HCT116 (cell line): ENCODE results near the gene DUSP16. TPM values are rescaled to one million over a fixed set of nuclear protein-coding genes. Genes with fewer than 3 reads are reported as not detected.

Source experiments
- ATAC-seq: fragments of 200-7000 bp; cut with Tn5 transposase; 2 replicates; pipeline ENCODE4 v1.9.1; 2020; ENCODE audit warnings: mild to moderate bottlenecking, moderate library complexity
- BruUV-seq: library from RNA; stranded (reverse); fragments of 400-500 nt; replicated peaks from 2 replicates; lab custom pipeline; 2021; lab: Mats Ljungman, UMichigan
- CTCF ChIA-PET: fragments of 300-600 bp; sonication (Branson Sonifier 250); formaldehyde crosslinking; loops from one replicate; lab custom pipeline; 2021; ENCODE audit warnings: antibody characterized with exemption; lab: Charles Lee
- POLR2A ChIA-PET: fragments of 300-600, 350-600 bp; sonication (Branson Sonifier 250); formaldehyde crosslinking; loops from one replicate; lab custom pipeline; 2021; ENCODE audit warnings: antibody characterized with exemption; lab: Charles Lee
- RAD21 ChIA-PET, 2 experiments: fragments of 300-600 bp; sonication (Branson Sonifier 250); formaldehyde crosslinking; loops; one replicate each; lab custom pipeline; 2023; ENCODE audit warnings: low total read pairs in 2 of 2; ENCODE audit not compliant: uncharacterized antibody in 2 of 2, unreplicated experiment in 2 of 2, low non-redundant PET in 1 of 2; lab: Charles Lee
- DNase-seq: peaks from one replicate; pipeline ENCODE4 v3.0.0-alpha.2; 2010; ENCODE audit warnings: low read depth, low spot score
- H2AFZ ChIP-seq: fragments of 200-600 bp; shearing (Covaris generic), sonication (generic); 2 replicates; pipeline ENCODE4 v1.6.1; 2017; ENCODE audit warnings: low read depth, mixed run types, mixed read lengths, antibody characterized with exemption, low read length; ENCODE audit not compliant: poor library complexity, severe bottlenecking
- H3K27ac ChIP-seq: 2 replicates; pipeline ENCODE4 v1.5.1; 2012; ENCODE audit warnings: low read depth, low read length
- H3K27me3 ChIP-seq: fragments of 200-600 bp; sonication (generic); 2 replicates; pipeline ENCODE4 v1.6.1; 2016; ENCODE audit warnings: mixed run types, low read length, mixed read lengths; ENCODE audit not compliant: insufficient read depth
- H3K36me3 ChIP-seq, 2 experiments: fragments of 200-500 bp in 1 of 2; fragments of 200-600 bp in 1 of 2; sonication (Bioruptor generic) in 1 of 2; sonication (generic) in 1 of 2; 2 replicates each; pipeline versions ENCODE4 v1.5.1 to v1.6.1; 2014 to 2016; ENCODE audit warnings: low read length in 2 of 2, inconsistent platforms in 1 of 2, mixed read lengths in 1 of 2, mixed run types in 1 of 2; ENCODE audit not compliant: insufficient read depth in 2 of 2, control insufficient read depth in 1 of 2
- H3K4me1 ChIP-seq, 2 experiments: fragments of 200-600 bp in 1 of 2; sonication (generic) in 1 of 2; 2 replicates each; pipeline versions ENCODE4 v1.5.1 to v1.6.1; 2012 to 2017; ENCODE audit warnings: low read length in 2 of 2, inconsistent platforms in 1 of 2, mild to moderate bottlenecking in 1 of 2, mixed read lengths in 1 of 2, mixed run types in 1 of 2, moderate library complexity in 1 of 2; ENCODE audit not compliant: insufficient read depth in 2 of 2, control insufficient read depth in 1 of 2
- H3K4me2 ChIP-seq: fragments of 200-600 bp; sonication (generic); 2 replicates; pipeline ENCODE4 v1.6.1; 2017; ENCODE audit warnings: mixed run types, low read length, mixed read lengths
- H3K4me3 ChIP-seq, 2 experiments: fragments of 200-600 bp in 1 of 2; sonication (generic) in 1 of 2; replicated peaks in 1 of 2; 2 replicates each; pipeline ENCODE4 v1.5.1; 2011 to 2016; ENCODE audit warnings: low read length in 2 of 2, control low read depth in 1 of 2, low read depth in 1 of 2, mild to moderate bottlenecking in 1 of 2, mixed read lengths in 1 of 2, mixed run types in 1 of 2
- H3K79me2 ChIP-seq: fragments of 200-600 bp; sonication (generic); 2 replicates; pipeline ENCODE4 v1.6.1; 2017; ENCODE audit warnings: mild to moderate bottlenecking, mixed run types, low read length, moderate library complexity, mixed read lengths; ENCODE audit not compliant: insufficient read depth
- H3K9ac ChIP-seq: fragments of 200-600 bp; sonication (generic); 2 replicates; pipeline ENCODE4 v1.6.1; 2016; ENCODE audit warnings: low read length, mixed read lengths
- H3K9me2 ChIP-seq: fragments of 200-600 bp; sonication (generic), shearing (Covaris generic); 2 replicates; pipeline ENCODE4 v1.6.1; 2017; ENCODE audit warnings: mixed run types, mild to moderate bottlenecking, moderate library complexity; ENCODE audit not compliant: insufficient read depth
- H3K9me3 ChIP-seq, 2 experiments: fragments of 200-500 bp in 1 of 2; fragments of 200-600 bp in 1 of 2; sonication (Bioruptor generic) in 1 of 2; sonication (generic) in 1 of 2; 2 replicates each; pipeline ENCODE4 v1.6.1; 2014 to 2017; ENCODE audit warnings: low read length in 2 of 2, mixed read lengths in 2 of 2, inconsistent platforms in 1 of 2, low read depth in 1 of 2, mild to moderate bottlenecking in 1 of 2, mixed run types in 1 of 2, moderate library complexity in 1 of 2; ENCODE audit not compliant: control insufficient read depth in 1 of 2, insufficient read depth in 1 of 2
- H4K20me1 ChIP-seq: fragments of 200-600 bp; sonication (generic), shearing (Covaris generic); 2 replicates; pipeline ENCODE4 v1.6.1; 2017; ENCODE audit warnings: mixed run types, mild to moderate bottlenecking, moderate library complexity; ENCODE audit not compliant: insufficient read depth
- CTCF ChIP-seq, 3 experiments: fragments of 200-600 bp in 1 of 3; sonication (generic) in 1 of 3; IDR thresholded peaks in 2 of 3; conservative IDR thresholded peaks in 1 of 3; 2 replicates each; pipeline ENCODE4 v1.5.1; 2012 to 2017; ENCODE audit warnings: low read depth in 2 of 3, low read length in 2 of 3, antibody characterized with exemption in 1 of 3, borderline replicate concordance in 1 of 3, control low read depth in 1 of 3, mild to moderate bottlenecking in 1 of 3, mixed read lengths in 1 of 3, mixed run types in 1 of 3, moderate library complexity in 1 of 3; ENCODE audit not compliant: insufficient read depth in 1 of 3
- EGR1 ChIP-seq: IDR thresholded peaks from 2 replicates; pipeline ENCODE4 v1.6.1; 2012; ENCODE audit warnings: low read depth
- ELF1 ChIP-seq: IDR thresholded peaks from 2 replicates; pipeline ENCODE4 v1.6.1; 2012; ENCODE audit warnings: low read depth, borderline replicate concordance
- JUND ChIP-seq: IDR thresholded peaks from 2 replicates; pipeline ENCODE4 v1.6.1; 2012
- POLR2A ChIP-seq: IDR thresholded peaks from 2 replicates; pipeline ENCODE4 v1.7.0; 2011; ENCODE audit warnings: borderline replicate concordance; ENCODE audit not compliant: insufficient read depth, insufficient read length; ENCODE audit errors: extremely low read depth
- POLR2AphosphoS5 ChIP-seq: IDR thresholded peaks from 2 replicates; pipeline ENCODE4 v1.6.1; 2011; ENCODE audit warnings: mild to moderate bottlenecking, low read depth, low read length, moderate library complexity
- RAD21 ChIP-seq: IDR thresholded peaks from 2 replicates; pipeline ENCODE4 v1.6.1; 2012; ENCODE audit warnings: low read depth, mild to moderate bottlenecking
- REST ChIP-seq: IDR thresholded peaks from 2 replicates; pipeline ENCODE4 v1.6.1; 2012; ENCODE audit warnings: low read depth
- intact Hi-C: fragments of 100-400 bp; cut with micrococcal nuclease; formaldehyde crosslinking; loops from 2 replicates; pipeline ENCODE4 v1.10.0; 2022
- total RNA-seq: library from RNA; stranded (reverse); gene quantifications from one replicate; pipeline ENCODE4 v1.2.1, GENCODE V29; 2021; ENCODE audit not compliant: unreplicated experiment
- TF ChIP-seq, protein P1 (sequence below): IDR thresholded peaks from 2 replicates; pipeline ENCODE4 v1.6.1; 2012

Gene DUSP16
- total RNA-seq, 1 experiment from 2014 or later = 13.4 TPM

GRCh38 chr12:12460935-12461922 lies 101.4 kb downstream of the DUSP16 start:
- no peak for ATAC-seq
- H3K27ac ChIP-seq = no peak overlapping the region

DNA sequence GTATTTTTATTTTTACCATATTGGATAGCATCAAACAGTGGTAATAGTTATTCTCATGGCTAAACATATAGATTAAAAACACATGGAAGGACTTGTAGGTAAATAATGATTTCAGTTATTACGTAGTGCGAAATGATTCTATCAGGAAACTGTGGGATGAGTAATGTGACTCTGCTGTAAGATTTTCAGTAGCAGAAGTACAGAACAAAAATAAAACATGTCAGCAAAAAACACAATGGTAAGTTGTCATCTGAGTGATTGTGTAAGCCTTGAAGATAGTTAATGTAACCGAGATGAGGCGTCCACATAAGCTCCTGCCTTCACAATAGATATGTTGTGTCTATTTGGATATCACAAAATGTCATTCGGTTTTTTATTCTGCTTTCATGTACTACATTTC lies 106.0 kb downstream of the DUSP16 start:
- CTCF ChIA-PET = no interaction called here
- H3K9ac ChIP-seq = no peak overlapping the region
- H3K27me3 ChIP-seq = no peaks in the 10 kb centered on the region
- intact Hi-C loops = no loop called here
- no peak for DNase-seq
- BruUV-seq = no TSS peak
- H3K36me3 ChIP-seq = no peaks in the 10 kb centered on the region
- no peak for ATAC-seq
- no peak overlapping the region for H2AFZ ChIP-seq
- no peak overlapping the region for H3K27ac ChIP-seq
- no peaks in the 10 kb centered on the region for H3K9me3 ChIP-seq
- H3K4me1 ChIP-seq = no peaks in the 10 kb centered on the region
- POLR2A ChIA-PET = no interaction called here
- H4K20me1 ChIP-seq = no peaks in the 10 kb centered on the region
- RAD21 ChIA-PET = no interaction called here
- H3K79me2 ChIP-seq = no peaks in the 10 kb centered on the region
- no peak overlapping the region for H3K4me2 ChIP-seq
- TF ChIP-seq CTCF (IDR thresholded peaks at IDR 0.05 in 2 of 3, conservative IDR thresholded peaks at IDR 0.05 in 1 of 3; ENCODE audit: borderline replicate concordance in 1 of 3, insufficient read depth in 1 of 3, low read depth in 2 of 3, low read length in 2 of 3) (no peak), REST (no peak), EGR1 (no peak), ELF1 (no peak), RAD21 (no peak), POLR2A (no peak)
- TF ChIP-seq, protein P1, sequence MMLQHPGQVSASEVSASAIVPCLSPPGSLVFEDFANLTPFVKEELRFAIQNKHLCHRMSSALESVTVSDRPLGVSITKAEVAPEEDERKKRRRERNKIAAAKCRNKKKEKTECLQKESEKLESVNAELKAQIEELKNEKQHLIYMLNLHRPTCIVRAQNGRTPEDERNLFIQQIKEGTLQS = no peak
- H3K4me3 ChIP-seq = no peak overlapping the region
- no peaks in the 10 kb centered on the region for H3K9me2 ChIP-seq

More at GRCh38 chr12:12460935-12461922, 101.4 kb downstream of the DUSP16 start:
- TF ChIP-seq POLR2AphosphoS5 (no peak), POLR2A (no peak), JUND (no peak)
- H3K36me3 ChIP-seq = no peaks in the 10 kb centered on the region
- H3K4me3 ChIP-seq = no peak overlapping the region
- no peak overlapping the region for H3K4me2 ChIP-seq
- intact Hi-C loops = no loop called here
- no TSS peak for BruUV-seq
- ChIA-PET CTCF (no interaction called here), POLR2A (interaction anchor here (0.6 kb wide), 1 partner anchor 165 kb away, joined by 3 read pairs; no protein-coding TSS in a partner anchor), RAD21 (no interaction called here)
- H3K4me1 ChIP-seq = no peaks in the 10 kb centered on the region
- H2AFZ ChIP-seq = no peak overlapping the region
- H3K79me2 ChIP-seq = no peaks in the 10 kb centered on the region
- no peaks in the 10 kb centered on the region for H3K27me3 ChIP-seq
- no peaks in the 10 kb centered on the region for H4K20me1 ChIP-seq
- DNase-seq = no peak
- H3K9me3 ChIP-seq = no peaks in the 10 kb centered on the region
- no peak overlapping the region for H3K9ac ChIP-seq
- no peaks in the 10 kb centered on the region for H3K9me2 ChIP-seq
